Fibroblast of mammary gland (primary cell): ENCODE data around the gene ATXN7.
A peak's percentile ranks its signal among the peaks of the same experiment; 100 is the strongest.

Experiments used
- DNase-seq: peaks from one replicate; pipeline ENCODE4 v3.0.0-alpha.2; 2010; ENCODE audit warnings: low read depth
- H3K4me3 ChIP-seq: 2 replicates; pipeline ENCODE4 v1.5.1; 2011; ENCODE audit warnings: low read depth, mild to moderate bottlenecking, low read length, moderate library complexity; ENCODE audit not compliant: control insufficient read depth
- CTCF ChIP-seq: conservative IDR thresholded peaks from 2 replicates; pipeline ENCODE4 v1.5.1; 2011; ENCODE audit warnings: low read depth, low read length, inconsistent platforms; ENCODE audit not compliant: control insufficient read depth, insufficient read depth

The ATXN7 gene

GRCh38 chr3:63824309-63824708 is 39.4 kb upstream of the ATXN7 start:
- TF ChIP-seq CTCF = no peak
- DNase-seq = peak; percentile 57
- H3K4me3 ChIP-seq = no peak overlapping the region

- DNase-seq = no peak
- H3K4me3 ChIP-seq = no peak overlapping the region
- TF ChIP-seq CTCF = no peak
Measured at GRCh38 chr3:63830526-63830925, 33.1 kb upstream of the ATXN7 start.

GRCh38 chr3:63832395-63832794 is 31.3 kb upstream of the ATXN7 start:
- TF ChIP-seq CTCF = no peak
- DNase-seq = no peak

GRCh38 chr3:63841704-63842103 is 22.0 kb upstream of the ATXN7 start:
- TF ChIP-seq CTCF = no peak
- H3K4me3 ChIP-seq = no peak overlapping the region
- no peak for DNase-seq

More at GRCh38 chr3:63832395-63832794, 31.3 kb upstream of the ATXN7 start:
- H3K4me3 ChIP-seq = no peak overlapping the region

GRCh38 chr3:63842127-63842526 is 21.5 kb upstream of the ATXN7 start:
- no peak for DNase-seq
- TF ChIP-seq CTCF = no peak
- H3K4me3 ChIP-seq = no peak overlapping the region

GRCh38 chr3:63845215-63845614 is 18.5 kb upstream of the ATXN7 start:
- no peak for TF ChIP-seq CTCF
- H3K4me3 ChIP-seq = no peak overlapping the region
- no peak for DNase-seq
